ENCODE results near the gene MYB. TPM values are rescaled to one million over a fixed set of nuclear protein-coding genes. Genes with fewer than 3 reads are reported as not detected.

MYB gene
- total RNA-seq, 4 donors from 2014 or later, result 10.0 to 47.0 (median 14.7) TPM

DNA sequence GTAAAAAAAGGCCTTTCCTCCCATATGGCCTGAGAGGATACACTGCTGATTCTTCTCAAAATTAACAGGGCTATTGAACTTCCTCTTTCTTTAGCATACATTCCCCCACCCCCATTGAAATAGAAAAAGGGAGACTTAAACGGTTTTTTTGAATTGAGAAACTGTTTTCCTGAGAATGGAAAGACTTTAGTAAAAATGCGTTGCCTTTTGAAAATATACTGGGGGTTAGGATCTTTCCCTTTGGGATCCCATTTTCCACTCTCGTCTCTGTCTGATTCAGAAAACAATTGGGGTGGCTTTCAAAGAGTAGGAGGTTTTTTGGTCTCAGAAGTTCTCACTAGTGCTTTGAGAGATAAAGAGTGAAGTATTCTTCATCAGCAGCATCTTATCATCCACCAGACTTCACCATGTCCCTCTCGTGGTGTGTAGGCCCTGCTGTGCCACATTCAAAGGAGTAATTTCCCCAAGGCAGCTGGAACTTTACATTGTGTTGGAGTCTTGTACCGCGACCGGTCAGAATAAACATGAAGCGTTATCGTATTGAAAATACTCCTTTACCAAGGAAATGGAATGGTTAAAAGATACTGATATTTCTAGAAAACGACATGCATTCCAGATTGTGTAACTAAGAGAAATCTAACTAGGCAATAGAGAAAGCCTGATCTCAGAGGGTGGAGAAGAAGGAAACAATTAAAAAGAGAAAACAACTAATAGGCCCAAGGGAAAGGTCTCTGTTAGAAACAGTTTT, 10.6 kb downstream of the MYB start:
- no peak overlapping the region for H3K27ac ChIP-seq
- TF ChIP-seq POLR2A (IDR thresholded peaks at IDR 0.05), result no peak
- TF ChIP-seq, protein P1, sequence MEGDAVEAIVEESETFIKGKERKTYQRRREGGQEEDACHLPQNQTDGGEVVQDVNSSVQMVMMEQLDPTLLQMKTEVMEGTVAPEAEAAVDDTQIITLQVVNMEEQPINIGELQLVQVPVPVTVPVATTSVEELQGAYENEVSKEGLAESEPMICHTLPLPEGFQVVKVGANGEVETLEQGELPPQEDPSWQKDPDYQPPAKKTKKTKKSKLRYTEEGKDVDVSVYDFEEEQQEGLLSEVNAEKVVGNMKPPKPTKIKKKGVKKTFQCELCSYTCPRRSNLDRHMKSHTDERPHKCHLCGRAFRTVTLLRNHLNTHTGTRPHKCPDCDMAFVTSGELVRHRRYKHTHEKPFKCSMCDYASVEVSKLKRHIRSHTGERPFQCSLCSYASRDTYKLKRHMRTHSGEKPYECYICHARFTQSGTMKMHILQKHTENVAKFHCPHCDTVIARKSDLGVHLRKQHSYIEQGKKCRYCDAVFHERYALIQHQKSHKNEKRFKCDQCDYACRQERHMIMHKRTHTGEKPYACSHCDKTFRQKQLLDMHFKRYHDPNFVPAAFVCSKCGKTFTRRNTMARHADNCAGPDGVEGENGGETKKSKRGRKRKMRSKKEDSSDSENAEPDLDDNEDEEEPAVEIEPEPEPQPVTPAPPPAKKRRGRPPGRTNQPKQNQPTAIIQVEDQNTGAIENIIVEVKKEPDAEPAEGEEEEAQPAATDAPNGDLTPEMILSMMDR (IDR thresholded peaks at IDR 0.05), result no peak
- H3K9me3 ChIP-seq, result no peaks in the 10 kb centered on the region

DNA sequence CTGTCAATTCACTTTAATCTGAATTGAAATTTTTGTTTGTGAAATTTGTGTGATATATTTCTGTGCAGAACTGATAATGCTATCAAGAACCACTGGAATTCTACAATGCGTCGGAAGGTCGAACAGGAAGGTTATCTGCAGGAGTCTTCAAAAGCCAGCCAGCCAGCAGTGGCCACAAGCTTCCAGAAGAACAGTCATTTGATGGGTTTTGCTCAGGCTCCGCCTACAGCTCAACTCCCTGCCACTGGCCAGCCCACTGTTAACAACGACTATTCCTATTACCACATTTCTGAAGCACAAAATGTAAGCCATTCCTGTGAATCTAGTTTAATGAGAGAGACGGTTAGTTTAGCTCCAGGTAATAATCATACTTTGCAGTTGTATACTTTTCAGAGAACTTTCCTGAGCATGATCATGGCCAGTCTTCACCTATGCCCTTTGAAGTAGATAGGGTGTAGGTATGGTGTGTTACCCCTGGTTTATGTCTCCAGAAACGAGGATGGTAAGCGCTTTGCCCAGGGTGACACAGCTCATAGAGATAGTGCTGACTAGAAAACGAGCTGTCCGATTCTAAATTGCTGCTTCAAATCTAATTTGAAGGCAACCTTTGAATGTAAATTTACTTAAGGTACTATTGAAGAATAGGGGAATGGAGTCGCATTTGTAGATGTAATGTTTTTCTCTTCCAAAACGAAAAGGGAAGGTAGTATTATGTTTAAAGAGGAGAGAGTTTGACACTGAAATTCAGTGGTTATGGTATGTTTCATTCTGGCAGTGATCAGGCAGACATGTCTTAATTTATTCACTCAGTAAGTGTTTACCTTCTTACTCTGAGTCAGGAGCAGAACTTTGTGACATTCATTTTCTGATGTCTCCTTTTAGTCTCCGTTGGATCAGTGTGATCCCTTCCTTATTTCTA, 11.4 kb downstream of the MYB start:
- Histone ChIP-seq H3K27ac (no peak overlapping the region), H3K4me1 (no peaks in the 10 kb centered on the region), H3K9me3 (no peaks in the 10 kb centered on the region), H3K27me3 (no peaks in the 10 kb centered on the region), H3K36me3 (no peaks in the 10 kb centered on the region), H3K4me3 (no peak overlapping the region)
- DNase-seq, result no peak
- TF ChIP-seq POLR2A (IDR thresholded peaks at IDR 0.05), result no peak
- TF ChIP-seq, protein P1 (IDR thresholded peaks at IDR 0.05), result no peak

More for the DNA sequence above, 10.6 kb downstream of the MYB start:
- Histone ChIP-seq H3K36me3 (no peaks in the 10 kb centered on the region), H3K4me1 (no peaks in the 10 kb centered on the region), H3K4me3 (no peak overlapping the region), H3K27me3 (no peaks in the 10 kb centered on the region)
- no peak for DNase-seq

- Histone ChIP-seq H3K27ac (no peak overlapping the region), H3K36me3 (no peaks in the 10 kb centered on the region), H3K4me3 (no peak overlapping the region), H3K27me3 (no peaks in the 10 kb centered on the region), H3K4me1 (no peaks in the 10 kb centered on the region), H3K9me3 (no peaks in the 10 kb centered on the region)
- no peak for DNase-seq
- TF ChIP-seq, protein P1 (IDR thresholded peaks at IDR 0.05), result no peak
- TF ChIP-seq POLR2A (IDR thresholded peaks at IDR 0.05), result no peak
Measured at GRCh38 chr6:135193221-135193620, 12.1 kb downstream of the MYB start.

DNA sequence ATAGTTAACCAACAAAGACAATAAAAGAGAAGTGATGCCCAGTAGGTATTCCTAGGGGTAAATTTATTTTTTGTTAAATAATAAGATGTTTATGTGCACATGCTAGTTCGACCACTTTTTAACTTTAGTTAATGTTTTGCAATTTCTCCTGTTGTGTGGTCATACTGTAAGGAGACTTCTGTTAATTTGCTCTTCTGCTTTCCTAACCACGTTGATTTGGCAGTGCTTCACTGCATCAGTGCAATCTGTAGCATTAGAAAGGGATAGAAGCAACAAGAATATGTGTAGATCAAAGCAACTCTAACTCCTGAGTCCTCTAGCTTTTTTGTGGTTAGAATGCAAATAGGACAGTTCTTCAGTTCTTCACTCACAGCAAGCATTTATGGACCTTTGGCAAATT, 13.9 kb downstream of the MYB start:
- H3K27ac ChIP-seq, result no peak overlapping the region
- no peaks in the 10 kb centered on the region for H3K27me3 ChIP-seq
- no peaks in the 10 kb centered on the region for H3K9me3 ChIP-seq
- DNase-seq, result no peak
- no peak overlapping the region for H3K4me3 ChIP-seq
- H3K36me3 ChIP-seq, result no peaks in the 10 kb centered on the region
- TF ChIP-seq, protein P1 (IDR thresholded peaks at IDR 0.05), result no peak
- TF ChIP-seq POLR2A (IDR thresholded peaks at IDR 0.05), result no peak
- no peaks in the 10 kb centered on the region for H3K4me1 ChIP-seq

GRCh38 chr6:135195522-135195921, 14.4 kb downstream of the MYB start:
- no peaks in the 10 kb centered on the region for H3K36me3 ChIP-seq
- H3K4me3 ChIP-seq, result no peak overlapping the region
- no peaks in the 10 kb centered on the region for H3K9me3 ChIP-seq
- no peak for DNase-seq
- H3K27me3 ChIP-seq, result no peaks in the 10 kb centered on the region
- no peak for TF ChIP-seq POLR2A (IDR thresholded peaks at IDR 0.05)
- TF ChIP-seq, protein P1 (IDR thresholded peaks at IDR 0.05), result no peak
- no peak overlapping the region for H3K27ac ChIP-seq
- no peaks in the 10 kb centered on the region for H3K4me1 ChIP-seq

Data from Peyer's patch (tissue), 4 donors.